ENCODE data around the gene FNDC7. TPM values are rescaled to one million over a fixed set of nuclear protein-coding genes. Genes with fewer than 3 reads are reported as not detected.
"Not testable (repeated sequence)": the region's sequence is repeated elsewhere in the genome, so short reads cannot be mapped to it uniquely, and the experiment has no call there.

The FNDC7 gene, protein sequence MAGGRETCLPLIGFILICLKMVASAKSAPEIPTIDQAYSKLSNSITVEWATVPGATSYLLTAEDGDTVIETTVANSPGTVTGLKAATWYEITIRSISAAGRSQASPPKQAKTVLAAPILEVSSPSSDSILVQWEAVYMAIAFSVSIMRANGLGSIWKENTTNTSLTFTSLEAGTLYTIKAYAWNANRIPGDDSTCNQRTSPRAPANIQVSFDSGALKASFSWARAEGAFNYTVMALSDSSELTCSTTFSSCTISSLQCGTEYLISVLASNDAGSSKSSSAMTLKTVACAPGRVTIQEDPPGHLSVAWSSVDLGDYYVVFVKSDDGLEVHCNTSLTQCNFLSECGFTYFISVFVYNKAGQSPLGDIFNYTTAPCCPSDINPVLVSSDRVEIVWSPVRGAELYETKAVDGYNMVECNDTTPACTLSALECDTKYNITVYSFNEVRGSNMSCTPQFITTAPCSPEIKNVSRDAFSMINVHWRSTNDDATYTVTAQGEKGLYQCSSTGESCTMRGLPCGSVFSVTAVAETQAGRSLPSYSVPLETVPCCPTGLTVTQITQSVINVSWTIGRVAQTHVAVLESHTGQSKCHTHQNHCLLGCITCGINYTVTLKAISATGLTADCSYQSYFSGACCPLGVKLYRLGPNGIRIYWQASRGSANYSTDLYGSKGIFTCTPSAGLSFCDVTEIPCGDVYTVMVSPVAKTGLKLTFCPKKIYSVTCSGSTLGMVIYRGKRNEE
- total RNA-seq (2014; rRNA removed; shearing (Covaris generic)) = under 0.01 TPM in 1 of 2 replicates, not detected in the other

DNA sequence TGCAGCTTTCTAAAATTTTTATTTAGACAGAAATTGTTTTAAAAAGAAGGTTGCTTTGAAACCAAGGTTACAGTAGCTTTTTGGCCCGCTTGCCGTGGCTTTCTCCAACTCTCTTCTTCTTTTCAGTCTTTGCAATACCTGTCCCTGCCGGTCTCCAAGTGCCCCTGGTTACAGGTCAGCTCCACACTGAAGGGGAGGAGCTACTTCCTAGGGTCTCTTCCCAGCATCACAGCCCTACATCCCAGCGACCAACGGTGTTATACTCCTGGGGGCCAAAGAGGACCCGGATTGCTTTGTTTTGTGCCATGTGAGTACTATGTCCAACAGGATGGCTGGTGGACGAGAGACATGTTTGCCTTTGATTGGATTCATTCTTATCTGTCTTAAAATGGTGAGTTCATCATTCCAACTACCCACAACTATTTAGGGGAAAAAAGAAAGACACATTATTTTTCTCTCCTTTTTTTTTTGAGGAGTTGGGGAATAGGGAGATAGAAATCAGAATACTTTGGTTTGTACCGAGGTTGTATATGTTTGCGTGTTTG is at the start of gene FNDC7:
Gene FNDC7 (plus strand): TSS at position 303 of the 545 bp plus-strand sequence. CDS start 26 bp downstream, at position 329.
- peak; percentile 43 for DNase-seq (ENCODE audit: low read depth)

DNA sequence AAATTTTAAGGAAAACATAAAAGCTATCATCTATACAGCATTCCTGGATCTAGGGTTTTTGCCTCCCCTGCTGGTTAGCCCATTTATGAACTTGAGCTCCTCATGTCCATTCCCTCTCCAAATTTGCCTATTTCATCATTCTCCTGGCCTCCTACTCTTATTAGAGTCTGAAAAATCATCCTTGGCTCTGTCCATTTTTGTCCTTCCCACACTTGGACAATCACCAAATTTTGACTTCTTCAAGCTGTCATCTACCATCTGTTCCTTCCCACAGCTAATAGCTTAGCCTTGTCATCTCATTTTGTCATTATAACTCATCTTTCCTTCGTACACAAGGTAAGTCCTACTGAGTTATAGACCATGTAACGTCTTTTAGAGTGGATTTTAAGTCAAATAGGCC is 49.6 kb upstream of the FNDC7 start:
- no peak for DNase-seq (ENCODE audit: low read depth)

DNA sequence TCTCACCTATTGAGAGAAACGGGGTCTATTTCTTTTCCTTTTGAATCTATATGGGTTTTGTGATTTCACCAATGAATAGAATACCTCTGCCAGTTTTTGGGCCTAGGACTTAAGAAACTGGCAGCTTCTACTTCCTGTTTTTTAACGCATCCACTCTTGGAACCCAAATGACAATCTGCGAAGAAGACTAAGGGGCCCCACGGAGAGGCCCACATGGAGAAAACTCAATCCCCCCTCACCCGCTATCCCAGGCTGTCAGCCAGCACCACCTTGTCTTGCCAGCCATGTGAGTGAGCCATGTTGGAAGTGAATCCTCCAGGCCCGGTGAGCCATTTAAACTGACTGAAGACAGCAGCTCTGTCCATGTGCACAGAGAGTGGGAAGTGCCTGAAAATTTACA is 48.2 kb upstream of the FNDC7 start:
- no peak for DNase-seq (ENCODE audit: low read depth)

DNA sequence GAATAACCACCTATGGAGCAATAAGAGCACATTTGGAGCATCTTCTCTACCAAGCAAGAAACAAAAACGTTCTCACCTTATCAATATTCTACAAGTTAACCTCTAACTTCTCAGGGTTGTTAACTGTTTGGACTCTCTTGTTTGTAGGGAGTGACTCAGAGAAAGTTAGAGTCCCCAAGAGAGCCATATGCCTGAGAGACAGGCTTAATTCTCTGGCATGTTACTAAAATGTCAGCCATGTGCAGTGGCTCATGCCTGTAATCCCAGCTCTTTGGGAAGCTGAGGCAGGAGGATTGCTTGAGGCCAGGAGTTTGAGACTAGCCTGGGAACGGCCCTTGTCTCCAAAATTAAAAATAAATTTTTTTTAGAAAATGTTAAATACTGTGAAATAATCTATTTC is 47.6 kb upstream of the FNDC7 start:
- no peak for DNase-seq (ENCODE audit: low read depth)

DNA sequence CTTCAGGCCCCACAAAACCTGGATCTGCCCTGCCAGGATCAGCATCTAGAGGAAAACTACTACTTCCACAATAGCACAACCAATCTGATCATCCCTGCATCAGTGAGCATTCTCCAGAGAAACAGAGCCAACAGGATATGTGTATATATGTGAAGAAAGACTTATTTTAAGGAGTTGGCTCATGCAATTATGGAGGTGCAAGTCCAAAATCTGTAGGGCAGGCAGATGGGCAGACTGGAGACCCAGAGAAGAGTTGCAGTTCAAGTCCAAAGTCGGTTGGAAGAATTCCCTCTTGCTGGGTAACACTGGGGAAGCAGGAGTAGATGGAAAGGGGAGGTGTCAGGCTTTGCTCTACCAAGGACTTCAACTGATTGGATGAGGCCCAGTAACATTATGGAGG is 46.9 kb upstream of the FNDC7 start:
- no peak for DNase-seq (ENCODE audit: low read depth)

DNA sequence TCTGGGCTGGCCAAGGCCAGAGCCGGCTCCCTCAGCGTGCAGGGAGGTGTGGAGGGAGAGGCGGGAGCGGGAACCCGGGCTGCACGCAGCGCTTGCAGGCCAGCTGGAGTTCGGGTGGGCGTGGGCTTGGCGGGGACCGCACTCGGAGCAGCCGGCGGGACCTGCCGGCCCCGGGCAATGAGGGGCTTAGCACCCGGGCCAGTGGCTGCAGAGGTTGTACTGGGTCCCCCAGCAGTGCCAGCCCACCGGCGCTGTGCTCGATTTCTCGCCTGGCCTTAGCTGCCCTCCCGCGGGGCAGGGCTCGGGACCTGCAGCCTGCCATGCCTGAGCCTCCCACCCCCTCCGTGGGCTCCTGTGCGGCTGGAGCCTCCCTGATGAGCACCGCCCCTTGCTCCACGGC is 45.3 kb upstream of the FNDC7 start:
- not testable (repeated sequence) for DNase-seq (ENCODE audit: low read depth)

DNA sequence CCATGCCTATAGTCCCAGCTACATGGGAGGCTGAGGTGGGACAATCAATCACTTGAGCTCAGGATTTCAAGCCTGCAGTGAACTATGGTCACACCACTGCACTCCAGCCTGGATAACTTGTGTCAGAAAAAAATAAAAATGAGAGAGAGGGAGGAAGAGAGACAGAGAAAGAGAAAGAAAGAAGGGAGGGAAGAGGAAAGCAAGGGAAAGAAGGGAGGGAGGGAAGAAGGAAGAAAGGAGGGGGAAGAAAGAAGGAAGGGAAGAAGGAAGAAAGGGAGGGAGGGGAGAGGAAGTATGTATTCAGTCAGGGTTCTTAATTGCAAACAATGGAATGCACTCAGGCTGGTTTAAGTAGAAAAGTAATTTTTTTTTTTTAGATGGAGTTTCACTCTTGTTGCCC is 43.9 kb upstream of the FNDC7 start:
- DNase-seq (ENCODE audit: low read depth) = no peak

DNA sequence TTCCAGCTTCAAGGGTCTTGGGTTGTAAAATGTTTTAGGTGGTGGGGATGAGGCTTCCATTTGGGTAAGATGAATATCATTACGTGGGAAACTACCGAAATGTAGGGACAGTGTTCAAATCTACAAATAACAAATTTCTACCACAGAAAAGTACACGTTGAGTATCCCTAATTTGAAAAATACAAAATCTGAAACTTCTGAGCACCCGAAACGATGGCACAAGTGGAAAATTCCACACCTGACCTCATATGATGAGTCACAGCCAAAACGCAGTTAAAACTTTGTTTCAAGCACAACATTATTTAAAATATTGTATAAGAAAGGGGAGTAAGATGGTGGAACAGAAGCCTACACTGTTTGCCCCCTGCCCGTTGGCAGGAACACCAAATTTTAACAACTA is 43.0 kb upstream of the FNDC7 start:
- DNase-seq (ENCODE audit: low read depth) = no peak

DNA sequence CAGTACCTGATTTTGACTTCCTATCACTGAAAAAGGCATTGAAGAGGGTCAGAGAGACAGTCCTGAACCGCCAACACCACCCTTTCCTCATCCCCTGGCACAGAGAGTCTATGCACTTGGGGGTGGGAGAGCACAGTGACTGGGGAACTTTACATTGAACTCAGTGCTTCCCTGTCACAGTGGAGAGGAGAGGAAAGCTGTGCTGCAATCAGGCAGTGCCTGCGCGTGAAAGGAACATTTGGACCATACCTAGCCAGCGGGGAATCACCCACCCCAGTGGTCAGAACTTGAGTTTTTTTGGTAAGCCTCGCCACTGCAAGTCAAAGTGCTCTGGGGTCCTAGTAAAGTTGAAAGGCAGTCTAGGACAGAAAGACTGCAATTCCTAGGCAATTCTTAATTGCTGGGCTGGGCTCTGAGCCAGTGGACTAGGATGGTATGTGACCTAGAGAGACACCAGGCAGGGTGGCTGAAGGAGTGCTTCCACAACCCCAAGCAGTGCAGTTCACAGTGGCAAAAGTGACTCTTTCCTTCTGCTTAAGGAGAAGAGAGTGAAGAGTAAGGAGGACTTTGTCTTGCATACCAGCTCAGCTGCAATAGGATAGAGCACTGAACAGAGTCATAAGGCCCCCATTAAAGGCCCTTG is 42.5 kb upstream of the FNDC7 start:
- no peak for DNase-seq (ENCODE audit: low read depth)

DNA sequence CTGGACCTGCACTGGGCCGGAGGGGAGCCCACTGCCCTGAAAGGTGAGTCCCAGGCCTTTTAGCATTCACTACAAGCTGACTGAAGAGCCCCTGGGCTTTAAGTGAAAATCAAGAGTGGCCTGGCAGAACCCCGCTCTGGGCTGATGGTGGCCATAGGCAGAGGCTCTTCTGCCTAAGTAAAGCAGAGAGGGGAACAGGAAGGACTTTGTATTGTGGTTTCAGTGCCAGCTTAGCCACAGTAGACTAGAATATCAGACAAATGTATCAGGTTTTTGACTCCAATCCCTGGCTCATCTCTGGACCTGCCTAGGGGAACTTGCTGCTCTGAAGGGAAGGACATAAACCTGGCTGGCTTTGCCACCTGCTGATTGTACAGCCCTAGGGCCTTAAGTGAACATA is 41.6 kb upstream of the FNDC7 start:
- no peak for DNase-seq (ENCODE audit: low read depth)

DNA sequence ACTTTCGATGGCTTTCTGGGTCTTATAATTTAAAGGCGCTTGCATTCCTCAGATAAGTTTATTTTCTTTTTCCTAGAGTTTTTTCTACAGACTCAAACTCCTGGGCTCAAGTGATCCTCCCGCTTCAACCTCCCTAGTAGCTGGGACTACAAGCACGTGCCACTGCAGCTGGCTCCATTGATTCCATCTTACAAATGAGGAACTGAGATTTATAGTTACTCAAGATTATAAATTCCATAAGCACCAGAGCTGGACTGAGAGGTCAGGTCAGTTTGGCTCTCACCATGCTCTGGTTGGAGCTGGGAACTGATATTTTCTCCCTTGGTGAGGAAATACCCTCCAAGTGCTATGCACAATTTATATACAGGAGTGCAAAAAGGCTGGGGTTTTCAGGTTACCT is 34.0 kb upstream of the FNDC7 start:
- DNase-seq (ENCODE audit: low read depth) = no peak

DNA sequence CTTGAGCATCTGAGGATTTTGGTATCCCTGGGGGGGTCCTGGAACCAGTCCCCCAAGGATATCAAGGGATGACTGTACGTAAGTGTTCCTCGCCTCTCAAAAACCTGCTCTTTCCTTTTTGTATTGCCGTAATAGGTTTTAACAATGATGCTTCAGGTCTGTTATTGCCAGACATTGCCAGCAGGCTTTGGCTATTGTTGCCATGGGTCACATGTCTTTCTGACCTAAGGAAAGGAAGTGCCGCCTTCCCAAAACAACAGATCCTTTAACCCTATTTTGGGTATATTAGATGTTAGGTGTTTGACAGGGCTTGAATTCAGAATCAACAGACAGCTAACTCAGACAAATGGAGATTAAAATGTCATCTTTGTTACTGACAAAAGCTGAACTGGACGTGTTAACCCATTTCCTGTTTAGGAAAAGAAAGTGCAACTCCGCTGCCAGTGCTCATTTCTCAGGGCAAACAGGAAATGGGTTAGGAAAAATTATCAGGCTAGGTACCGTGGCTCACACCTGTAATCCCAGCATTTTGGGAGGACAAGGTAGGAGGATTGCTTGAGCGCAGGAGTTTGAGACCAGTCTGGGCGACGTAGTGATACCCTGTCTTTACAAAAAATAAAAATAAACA is 33.0 kb upstream of the FNDC7 start:
- DNase-seq (ENCODE audit: low read depth) = no peak

DNA sequence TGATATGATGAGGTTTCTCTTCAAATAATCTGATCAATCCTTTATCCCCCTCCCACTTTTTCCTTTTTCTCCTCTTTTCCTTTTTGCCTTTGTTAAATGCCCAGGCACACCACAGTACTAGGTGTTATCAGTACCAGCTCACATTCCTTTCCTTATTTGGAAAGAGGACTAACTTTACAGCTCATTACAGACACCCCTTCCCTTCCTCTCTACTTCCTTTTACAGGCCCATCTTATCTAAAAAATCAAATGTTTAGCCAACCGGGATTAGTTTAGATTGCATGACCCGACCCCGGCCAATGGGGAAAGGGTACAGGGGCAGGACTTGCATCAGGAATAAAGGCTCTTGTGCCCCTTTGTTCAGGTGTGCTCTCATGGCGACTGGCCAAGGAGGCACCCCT is 31.0 kb upstream of the FNDC7 start:
- DNase-seq (ENCODE audit: low read depth) = not testable (repeated sequence)

DNA sequence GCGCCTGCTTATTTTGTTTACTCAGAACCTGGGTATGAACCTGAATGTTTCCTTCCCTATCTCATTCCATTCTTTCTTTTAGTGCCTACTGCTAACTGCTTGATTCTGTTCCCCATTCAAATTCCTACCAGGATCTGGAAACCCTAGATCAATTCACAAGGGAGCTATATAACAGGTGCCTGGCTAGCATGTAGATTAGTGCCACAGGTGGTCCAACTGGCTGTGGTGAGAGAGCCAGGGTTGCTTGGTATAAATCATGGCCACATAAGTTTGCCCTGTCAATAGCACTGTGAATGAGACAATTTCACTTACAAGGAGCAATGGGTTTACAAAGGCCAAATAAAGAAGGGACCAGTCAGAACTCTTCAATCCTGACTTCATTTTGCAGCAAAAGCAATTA is 27.2 kb upstream of the FNDC7 start:
- no peak for DNase-seq (ENCODE audit: low read depth)

DNA sequence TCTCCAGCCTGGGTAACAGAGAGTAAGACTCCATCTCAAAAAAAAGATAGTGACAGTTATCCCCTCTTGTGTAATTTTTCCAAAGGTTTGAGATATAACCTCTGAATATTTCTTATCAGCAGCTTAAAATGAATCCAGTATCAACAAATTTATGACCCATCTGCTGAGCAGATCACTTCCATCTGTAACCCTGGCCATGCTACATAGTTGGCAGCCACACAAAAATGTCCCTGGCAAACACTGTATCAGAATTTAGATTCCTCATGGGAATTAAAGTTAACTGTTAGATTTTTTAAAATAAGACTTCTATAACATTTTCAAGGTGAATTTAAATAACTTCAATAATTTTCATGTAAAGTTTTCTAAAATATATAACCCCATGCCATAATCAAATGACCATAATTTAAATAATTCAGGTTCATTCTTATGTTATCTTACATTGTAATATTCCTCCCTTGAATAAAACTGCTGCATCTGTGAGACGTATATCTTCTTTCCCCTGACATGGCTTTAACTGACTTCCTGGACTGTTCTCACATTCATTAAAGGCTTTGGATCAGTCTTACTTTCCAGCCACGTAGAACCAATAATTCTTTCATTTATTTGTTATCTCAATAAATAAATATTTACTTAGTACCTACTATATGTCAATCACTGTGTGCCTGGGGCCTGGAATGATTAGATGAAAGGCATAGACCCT is 25.9 kb upstream of the FNDC7 start:
- DNase-seq (ENCODE audit: low read depth) = no peak

DNA sequence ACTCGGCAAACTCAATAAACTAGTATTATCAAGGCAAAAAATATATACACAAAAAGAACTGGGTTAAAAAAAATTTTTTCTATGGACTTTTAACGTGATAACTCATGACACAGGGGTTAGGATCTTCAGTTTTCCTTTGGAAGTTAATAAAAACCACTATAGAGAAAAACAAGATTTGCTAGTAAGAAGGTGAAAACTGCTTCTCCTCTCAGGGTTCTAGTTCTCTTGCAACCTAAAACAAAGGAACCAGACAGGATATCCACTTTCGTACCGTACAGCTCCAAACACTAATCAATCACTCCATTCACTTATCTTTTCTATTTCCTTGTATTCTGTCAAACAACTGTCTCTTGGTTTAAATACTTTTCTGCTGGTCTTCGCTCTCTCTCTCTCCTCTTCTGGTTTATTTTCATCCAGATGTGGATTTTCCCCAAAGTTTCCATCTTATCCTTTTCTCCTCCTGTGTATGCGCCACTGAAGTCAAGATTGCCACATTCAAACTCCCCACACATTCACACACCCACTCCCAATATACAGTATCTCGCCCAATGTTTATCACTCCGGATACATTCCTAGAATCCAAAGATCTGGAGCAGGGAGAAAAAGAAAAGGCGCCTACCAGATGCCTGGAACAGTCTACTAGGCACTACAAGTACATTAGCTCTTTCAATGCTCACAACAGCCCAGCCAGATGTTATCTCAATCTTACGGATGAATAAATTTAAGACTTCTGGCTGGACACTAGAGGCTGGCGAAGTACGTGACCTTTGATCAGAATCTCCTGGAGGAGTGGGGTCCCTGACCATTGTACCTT is 21.4 kb upstream of the FNDC7 start:
- no peak for DNase-seq (ENCODE audit: low read depth)

DNA sequence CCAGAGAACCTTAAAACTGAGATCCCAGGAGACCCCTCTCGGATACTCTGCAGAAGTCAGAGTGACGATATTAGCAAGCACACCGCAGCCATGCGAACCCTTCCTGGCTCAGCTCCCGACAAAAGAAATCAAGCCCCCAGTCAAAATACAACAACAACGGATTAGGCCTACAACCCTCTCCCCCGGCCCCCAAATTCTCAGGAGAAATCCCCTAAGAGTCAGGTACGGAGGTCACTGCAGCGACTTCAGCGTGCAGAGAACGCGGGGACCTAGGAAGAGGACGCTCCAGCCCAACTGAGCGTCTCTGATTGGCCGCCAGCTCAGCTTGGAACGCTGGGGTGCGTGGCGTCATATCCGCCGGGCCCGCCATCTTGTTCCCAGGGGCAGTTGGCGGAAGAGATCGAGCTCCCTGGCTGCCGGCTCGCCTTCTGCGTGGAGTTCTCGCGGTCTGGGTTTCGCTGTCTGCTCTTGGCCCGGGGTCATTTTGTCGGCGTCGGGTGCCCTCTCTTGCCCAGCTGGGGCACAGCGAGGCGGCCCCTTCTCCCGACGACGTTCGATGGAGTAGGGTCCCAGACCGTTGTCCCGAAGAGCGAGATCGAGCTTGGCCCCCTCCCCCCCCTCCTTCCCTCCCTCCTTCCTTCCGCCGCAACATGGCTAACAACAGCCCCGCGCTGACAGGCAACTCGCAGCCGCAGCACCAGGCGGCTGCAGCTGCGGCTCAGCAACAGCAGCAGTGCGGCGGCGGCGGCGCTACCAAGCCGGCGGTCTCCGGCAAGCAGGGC is 20.6 kb upstream of the FNDC7 start, which contains the start of gene PRPF38B:
Gene PRPF38B (plus strand): TSS at position 369 of the 782 bp plus-strand sequence. CDS start 282 bp downstream, at position 651.
- peak; percentile 99 for DNase-seq (ENCODE audit: low read depth)

DNA sequence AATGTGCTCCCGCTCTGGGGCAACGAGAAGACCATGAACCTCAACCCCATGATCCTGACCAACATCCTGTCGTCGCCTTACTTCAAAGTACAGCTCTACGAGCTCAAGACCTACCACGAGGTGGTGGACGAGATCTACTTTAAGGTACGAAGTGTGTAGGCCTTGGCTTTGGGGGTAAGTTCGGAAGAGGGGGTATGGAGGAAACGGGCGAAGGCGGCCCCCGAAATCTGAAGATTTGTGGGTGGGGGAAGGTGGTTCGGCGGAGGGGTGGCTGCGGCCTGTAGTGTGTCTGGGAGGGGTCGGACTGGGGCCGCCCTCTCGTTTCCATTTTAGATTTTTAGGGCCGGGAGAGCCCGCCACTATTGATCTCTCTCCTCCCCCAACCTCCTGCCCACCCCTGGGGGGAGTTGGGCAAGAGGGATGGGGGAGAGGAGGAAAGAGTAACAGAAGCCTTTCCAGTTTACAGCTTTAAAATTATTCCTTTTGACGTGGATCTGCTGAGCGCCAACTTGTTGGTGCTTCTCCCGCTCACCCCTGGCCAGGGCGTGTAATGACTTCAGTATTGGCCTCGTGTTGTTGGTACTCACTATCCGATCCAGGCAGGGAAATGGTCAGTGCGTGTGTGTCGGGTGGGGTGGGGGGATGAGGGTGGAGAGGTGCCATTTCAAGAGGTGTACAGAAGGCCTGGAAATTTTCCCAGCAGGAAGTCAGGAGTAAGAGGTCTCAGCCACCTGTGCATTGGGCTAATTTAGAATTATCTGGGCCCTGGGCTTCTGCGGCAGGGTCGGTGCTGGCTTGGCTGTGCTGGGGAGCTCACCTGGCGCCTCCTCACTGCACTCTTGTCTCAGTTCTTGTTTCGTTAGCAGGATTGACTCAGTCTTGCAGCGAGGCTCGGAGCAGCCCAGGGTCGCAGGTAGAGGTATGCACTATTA is 19.7 kb upstream of the FNDC7 start:
- DNase-seq (ENCODE audit: low read depth) = peak; percentile 47
